ENCODE data around the gene OR6C75.
"Not testable (repeated sequence)": the region's sequence is repeated elsewhere in the genome, so short reads cannot be mapped to it uniquely, and the experiment has no call there.

OR6C75 gene

DNA sequence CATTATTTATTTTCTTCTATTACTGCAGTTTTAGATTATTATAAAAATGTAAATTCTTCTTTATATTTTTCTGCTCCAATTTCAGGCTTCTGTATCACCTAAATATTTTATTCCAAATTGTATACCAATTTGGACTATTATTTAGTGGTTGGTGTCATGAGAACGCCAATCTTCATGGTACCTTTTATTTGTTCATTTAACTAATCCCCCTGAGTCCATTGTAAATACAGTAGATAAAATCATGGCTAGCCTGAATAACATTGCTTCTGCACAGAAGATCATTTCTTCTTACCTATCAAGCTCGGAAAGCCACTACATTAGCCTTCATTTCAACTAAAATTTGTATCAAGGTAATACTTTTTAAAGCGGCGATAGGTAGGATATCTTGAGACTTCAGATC is at the start of gene OR6C75:
OR6C75 (plus strand) TSS at position 301 of the 400 bp plus-strand sequence. CDS start 2,136 bp downstream, outside the sequence.
- no peak for DNase-seq (ENCODE audit: low spot score)

- no peak for DNase-seq (ENCODE audit: low spot score)
These were observed 48.7 kb upstream of the OR6C75 start, which contains the start of gene OR6C1 for GRCh38 chr12:55314043-55314442. TSS of gene OR6C1 (plus strand) at chr12:55314343. CDS start at chr12:55320600, 6,257 bp downstream.

GRCh38 chr12:55320201-55320600 is 42.6 kb upstream of the OR6C75 start:
- no peak for DNase-seq (ENCODE audit: low spot score)

GRCh38 chr12:55325801-55326200 is 37.0 kb upstream of the OR6C75 start:
- not testable (repeated sequence) for DNase-seq (ENCODE audit: low spot score)

GRCh38 chr12:55330446-55330845 is 32.3 kb upstream of the OR6C75 start, which contains the start of gene OR6C3:
TSS of gene OR6C3 (plus strand) at chr12:55330746. CDS start at chr12:55331701, 955 bp downstream.
- DNase-seq (ENCODE audit: low spot score), result no peak

DNA sequence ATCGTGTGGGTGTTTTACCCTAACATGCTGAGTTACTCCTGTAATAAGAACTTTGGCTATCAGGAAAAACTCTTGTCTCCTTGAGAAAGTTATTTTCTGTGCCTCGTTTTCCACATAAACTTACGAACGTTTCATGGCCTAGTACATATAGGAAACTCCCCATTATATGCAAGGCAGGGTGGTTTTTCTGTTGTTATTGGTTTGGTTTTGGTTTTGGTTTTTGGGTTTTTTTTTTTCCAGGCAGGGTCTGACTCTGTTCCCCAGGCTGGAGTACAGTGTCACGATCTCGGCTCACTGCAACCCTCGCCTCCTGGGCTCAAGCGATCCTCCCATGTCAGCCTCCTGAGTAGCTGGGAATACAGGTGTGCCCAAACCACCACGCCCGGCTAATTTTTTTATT is 26.8 kb upstream of the OR6C75 start:
- DNase-seq (ENCODE audit: low spot score), result no peak

- not testable (repeated sequence) for DNase-seq (ENCODE audit: low spot score)
These were observed 7.4 kb upstream of the OR6C75 start for GRCh38 chr12:55355338-55355737.

DNA sequence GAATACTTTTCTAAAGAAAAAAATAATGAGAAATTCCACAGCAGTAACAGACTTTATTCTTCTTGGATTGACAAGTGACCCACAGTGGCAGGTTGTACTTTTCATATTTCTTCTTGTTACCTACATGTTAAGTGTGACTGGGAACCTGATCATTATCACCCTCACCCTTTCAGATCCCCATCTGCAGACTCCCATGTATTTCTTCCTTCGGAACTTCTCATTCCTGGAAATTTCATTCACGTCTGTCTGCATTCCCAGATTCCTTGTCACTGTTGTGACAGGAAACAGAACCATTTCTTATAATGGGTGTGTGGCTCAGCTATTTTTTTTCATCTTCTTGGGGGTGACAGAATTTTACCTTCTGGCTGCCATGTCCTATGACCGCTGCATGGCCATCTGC is 2.3 kb downstream of the OR6C75 start:
- no peak for DNase-seq (ENCODE audit: low spot score)

DNA sequence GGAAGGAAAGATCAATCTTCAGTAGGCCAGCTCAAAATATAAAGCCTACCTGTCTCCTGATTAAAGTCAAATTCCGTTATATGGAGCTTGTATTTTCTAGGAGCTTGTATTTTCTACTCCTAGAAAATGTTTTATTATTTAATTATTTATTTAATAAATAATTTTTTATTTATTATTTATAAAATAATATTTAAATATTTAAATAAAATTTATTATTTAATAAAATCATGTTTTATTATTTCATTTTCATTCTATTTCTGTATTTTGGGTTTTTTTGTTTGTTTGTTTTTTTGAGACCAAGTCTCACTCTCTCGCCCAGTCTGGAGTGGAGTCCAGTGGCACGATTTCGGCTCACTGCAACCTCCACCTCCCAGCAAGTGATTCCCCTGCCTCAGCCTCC is 9.7 kb downstream of the OR6C75 start:
- DNase-seq (ENCODE audit: low spot score), result no peak

DNA sequence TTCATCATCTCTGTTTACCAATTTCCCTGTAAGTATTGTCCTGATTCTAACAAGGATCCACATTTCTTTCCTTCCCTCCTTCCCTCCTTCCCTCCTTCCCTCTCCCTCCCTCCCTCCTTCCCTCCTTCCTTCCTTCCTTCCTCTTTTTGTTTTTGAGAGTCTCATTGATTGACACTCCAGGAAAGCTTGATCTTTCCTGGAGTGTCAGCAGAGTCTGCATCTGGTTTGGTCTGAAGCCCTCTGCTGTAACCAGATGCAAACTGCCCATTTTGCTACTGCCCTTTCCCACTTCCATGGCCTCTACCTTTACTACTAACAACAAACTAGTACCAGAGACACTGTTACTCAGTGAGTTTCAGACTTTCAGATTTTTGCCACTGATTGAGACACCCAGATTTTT is 23.1 kb downstream of the OR6C75 start:
- no peak for DNase-seq (ENCODE audit: low spot score)

- no peak for DNase-seq (ENCODE audit: low spot score)
These were observed 29.4 kb downstream of the OR6C75 start for GRCh38 chr12:55392032-55392795.

GRCh38 chr12:55396326-55396725 is 33.6 kb downstream of the OR6C75 start:
- no peak for DNase-seq (ENCODE audit: low spot score)

GRCh38 chr12:55400229-55400628 is 37.5 kb downstream of the OR6C75 start, which contains the start of gene OR6C65:
TSS of gene OR6C65 (plus strand) at chr12:55400529. CDS start at chr12:55400529, 0 bp downstream.
- no peak for DNase-seq (ENCODE audit: low spot score)

- no peak for DNase-seq (ENCODE audit: low spot score)
These were observed 45.1 kb downstream of the OR6C75 start for GRCh38 chr12:55407866-55408265.

DNA sequence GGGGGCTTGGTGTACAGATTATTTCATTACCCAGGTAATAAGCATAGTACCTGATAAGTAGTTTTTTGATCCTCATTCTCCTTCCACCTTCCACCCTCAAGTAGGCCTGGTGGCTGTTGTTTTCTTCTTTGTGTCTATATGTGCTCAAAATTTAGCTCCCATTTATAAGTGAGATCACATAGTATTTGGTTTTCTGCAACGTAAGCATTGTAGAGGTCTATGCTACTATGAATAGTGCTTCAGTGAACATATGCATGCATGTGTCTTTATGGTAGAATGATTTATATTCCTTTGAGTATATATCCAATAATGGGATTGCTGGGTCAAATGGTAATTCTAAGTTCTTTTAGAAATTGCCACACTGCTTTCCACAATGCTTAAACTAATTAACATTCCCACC is 46.4 kb downstream of the OR6C75 start:
- DNase-seq (ENCODE audit: low spot score), result not testable (repeated sequence)

DNA sequence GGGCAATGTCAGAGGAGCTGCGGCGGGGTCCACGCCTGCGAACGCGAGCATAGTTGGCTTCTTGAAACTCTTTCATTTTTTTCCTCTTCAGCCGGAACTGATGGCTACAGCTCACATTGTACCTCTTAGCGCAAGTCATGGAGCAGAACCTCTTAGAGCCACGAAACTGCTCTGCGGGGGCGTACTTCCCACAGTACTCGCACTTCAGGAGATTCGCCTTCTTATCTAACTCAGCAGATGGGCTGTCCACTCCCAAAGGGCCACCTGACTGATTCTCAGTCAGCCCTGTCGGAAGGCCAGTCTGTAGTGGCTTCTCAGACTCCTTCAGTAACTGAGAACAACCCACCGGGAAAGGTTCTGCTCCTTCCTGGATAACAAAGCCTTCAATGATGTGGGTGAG is 49.4 kb downstream of the OR6C75 start:
- not testable (repeated sequence) for DNase-seq (ENCODE audit: low spot score)

- DNase-seq (ENCODE audit: low spot score), result not testable (repeated sequence)
These were observed 51.0 kb downstream of the OR6C75 start for GRCh38 chr12:55413498-55414388.

- DNase-seq (ENCODE audit: low spot score), result not testable (repeated sequence)
These were observed 51.6 kb downstream of the OR6C75 start for GRCh38 chr12:55414396-55414823.

DNA sequence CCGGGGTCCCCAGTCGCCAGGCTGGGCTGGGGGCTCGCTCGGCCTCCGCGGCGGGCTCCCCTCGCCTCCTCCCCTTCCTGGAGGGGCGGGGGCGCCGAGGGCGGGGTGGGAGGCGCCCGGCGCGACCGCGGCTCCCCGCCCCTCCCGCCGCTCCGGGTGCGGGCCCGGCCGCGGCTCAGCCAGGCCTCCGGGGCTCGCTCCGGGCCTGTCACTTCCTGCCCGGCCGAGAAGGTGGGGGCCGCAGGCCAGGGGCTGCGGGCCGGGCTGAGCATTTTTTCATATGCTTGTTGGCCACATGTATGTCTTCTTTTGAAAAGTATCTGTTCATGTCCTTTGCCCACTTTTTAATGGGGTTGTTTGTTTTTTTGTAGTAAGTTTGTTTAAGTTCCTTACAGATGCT is 52.1 kb downstream of the OR6C75 start:
- not testable (repeated sequence) for DNase-seq (ENCODE audit: low spot score)

DNA sequence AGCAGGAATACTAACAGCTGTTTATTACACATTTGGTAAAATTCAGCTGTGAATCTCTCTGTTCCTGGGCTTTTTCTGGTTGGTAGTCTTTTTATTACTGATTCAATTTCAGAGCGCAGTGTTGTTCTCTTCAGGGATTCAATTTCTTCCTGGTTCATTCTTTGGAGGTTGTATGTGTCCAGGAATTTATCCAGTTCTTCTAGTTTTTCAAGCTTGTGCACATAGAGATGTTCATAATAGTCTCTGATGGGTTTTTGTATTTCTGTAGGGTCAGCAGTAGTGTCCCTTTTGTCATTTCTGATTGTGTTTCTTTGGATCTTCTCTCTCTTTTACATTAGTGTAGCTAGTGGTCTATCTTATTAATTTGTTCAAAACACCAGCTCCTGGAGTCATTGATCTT is 54.2 kb downstream of the OR6C75 start:
- DNase-seq (ENCODE audit: low spot score), result no peak
